Articular chondrocyte of knee joint (primary cell): ENCODE results near the gene TEX10. TPM values are rescaled to one million over a fixed set of nuclear protein-coding genes. Genes with fewer than 3 reads are reported as not detected.

Experiments
- total RNA-seq: library from RNA; depleted of rRNA; stranded (reverse); fragments of >200 nt; gene quantifications from 2 replicates; pipeline ENCODE4 v1.2.3, GENCODE V29; 2012

TEX10 gene
- total RNA-seq, result 29.7 and 31.5 TPM in 2 replicates

GRCh38 chr9:100352727-100353505 lies at the start of gene TEX10:
Gene TEX10, minus strand, starts transcription at chr9:100352942. Its CDS starts 3,579 bp downstream, at chr9:100349363.

Other genes with a start within 250 kb of the TEX10 start
- gene MSANTD3, start 74.2 kb upstream of the TEX10 start, total RNA-seq, result 66.2 and 68.7 TPM in 2 replicates
- gene TMEFF1, start 120.2 kb upstream of the TEX10 start, total RNA-seq, result 0.26 and 0.32 TPM in 2 replicates
- gene CAVIN4, start 225.1 kb upstream of the TEX10 start, total RNA-seq, result 0.76 and 0.91 TPM in 2 replicates